Loucy (cell line): Measurements from ENCODE around the gene SEC14L2.

Experiments used
- CTCF ChIP-seq: fragments of 200-600 bp; sonication (generic); conservative IDR thresholded peaks from 2 replicates; pipeline ENCODE4 v1.5.1; 2014; ENCODE audit warnings: mild to moderate bottlenecking, antibody characterized with exemption, low read length
- EZH2phosphoT487 ChIP-seq: fragments of 200-600 bp; IDR thresholded peaks from 2 replicates; pipeline ENCODE4 v1.6.1; 2018; ENCODE audit warnings: antibody characterized with exemption, mild to moderate bottlenecking, moderate library complexity, borderline replicate concordance

DNA sequence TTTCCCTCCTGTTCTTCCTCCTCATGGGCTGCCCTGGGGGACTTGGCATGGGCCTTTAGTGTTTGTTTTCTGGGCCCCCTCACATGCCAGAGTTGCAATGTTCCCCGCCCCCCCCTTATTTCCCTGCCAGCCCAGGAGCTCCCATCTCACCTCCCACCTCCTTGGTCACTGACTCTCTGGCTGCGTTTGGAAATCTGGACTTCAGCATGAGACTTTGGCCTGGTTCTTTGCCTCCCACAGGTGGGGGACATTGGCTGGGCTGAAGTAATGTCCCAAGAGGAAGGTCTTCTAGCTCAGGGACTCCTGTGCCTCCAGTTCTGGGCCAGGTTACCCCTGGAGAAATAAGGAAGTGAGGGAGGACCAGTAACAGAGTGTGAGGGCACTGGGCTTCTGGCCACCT, 35.7 kb downstream of the SEC14L2 start:
- no peak for TF ChIP-seq CTCF
- no peak for TF ChIP-seq EZH2phosphoT487
